OCI-LY7 (cell line): ENCODE data around the gene CDC25A. TPM values are rescaled to one million over a fixed set of nuclear protein-coding genes. Genes with fewer than 3 reads are reported as not detected.

Experiments
- BruUV-seq: library from RNA; stranded (reverse); fragments of 400-500 nt; replicated peaks from 2 replicates; lab custom pipeline; 2021; lab: Mats Ljungman, UMichigan
- CTCF ChIA-PET: fragments of 300-600 bp; sonication (Branson Sonifier 250); formaldehyde crosslinking; loops from one replicate; lab custom pipeline; 2022; ENCODE audit warnings: antibody characterized with exemption; ENCODE audit not compliant: unreplicated experiment; lab: Charles Lee
- POLR2A ChIA-PET: fragments of 300-600 bp; sonication (Branson Sonifier 250); formaldehyde crosslinking; loops from one replicate; lab custom pipeline; 2022; ENCODE audit warnings: antibody characterized with exemption; lab: Charles Lee
- DNase-seq: peaks from one replicate; pipeline ENCODE4 v3.0.0-alpha.2; 2015; ENCODE audit warnings: low spot score
- H2AFZ ChIP-seq: fragments of 200-600 bp; sonication (generic), shearing (Covaris generic); 2 replicates; pipeline ENCODE4 v1.6.1; 2014; ENCODE audit warnings: mild to moderate bottlenecking, antibody characterized with exemption, low read length, moderate library complexity
- H3K27ac ChIP-seq: fragments of 200-600 bp; sonication (generic); 2 replicates; pipeline ENCODE4 v1.5.1; 2014; ENCODE audit warnings: mixed run types, low read depth, mild to moderate bottlenecking, moderate library complexity, low read length, inconsistent platforms; ENCODE audit not compliant: poor library complexity, severe bottlenecking
- H3K36me3 ChIP-seq: fragments of 200-600 bp; sonication (generic); 2 replicates; pipeline ENCODE4 v1.6.1; 2014; ENCODE audit warnings: mild to moderate bottlenecking, antibody characterized with exemption, low read length, moderate library complexity, mixed read lengths; ENCODE audit not compliant: insufficient read depth
- H3K4me1 ChIP-seq: fragments of 200-600 bp; sonication (generic); 2 replicates; pipeline ENCODE4 v1.5.1; 2014; ENCODE audit warnings: mild to moderate bottlenecking, low read length; ENCODE audit not compliant: insufficient read depth, poor library complexity, severe bottlenecking
- H3K4me2 ChIP-seq: fragments of 200-600 bp; sonication (generic); 2 replicates; pipeline ENCODE4 v1.6.1; 2014; ENCODE audit warnings: mild to moderate bottlenecking, low read length
- H3K4me3 ChIP-seq: fragments of 200-600 bp; sonication (generic); 2 replicates; pipeline ENCODE4 v1.5.1; 2014; ENCODE audit warnings: mild to moderate bottlenecking, low read depth, low read length; ENCODE audit not compliant: poor library complexity, severe bottlenecking
- H3K79me2 ChIP-seq: fragments of 200-600 bp; sonication (generic); 2 replicates; pipeline ENCODE4 v1.6.1; 2016; ENCODE audit warnings: low read depth, mild to moderate bottlenecking, low read length, moderate library complexity, mixed read lengths; ENCODE audit not compliant: insufficient read depth
- H3K9me2 ChIP-seq: fragments of 200-600 bp; sonication (generic); 2 replicates; pipeline ENCODE4 v1.6.1; 2016; ENCODE audit warnings: mild to moderate bottlenecking, low read length, mixed read lengths; ENCODE audit not compliant: insufficient read depth
- H3K9me3 ChIP-seq: fragments of 200-600 bp; sonication (generic); 2 replicates; pipeline ENCODE4 v1.6.1; 2014; ENCODE audit warnings: mild to moderate bottlenecking, mixed run types, low read length, mixed read lengths
- H4K20me1 ChIP-seq: fragments of 200-600 bp; sonication (generic); 2 replicates; pipeline ENCODE4 v1.6.1; 2014; ENCODE audit warnings: mild to moderate bottlenecking, antibody characterized with exemption, low read length, moderate library complexity, mixed read lengths; ENCODE audit not compliant: insufficient read depth
- EZH2phosphoT487 ChIP-seq: fragments of 200-600 bp; sonication (generic); IDR thresholded peaks from 2 replicates; pipeline ENCODE4 v1.6.1; 2018; ENCODE audit warnings: low read depth, borderline replicate concordance, mild to moderate bottlenecking, mixed run types, antibody characterized with exemption, low read length, moderate library complexity, mixed read lengths
- intact Hi-C: fragments of 100-400 bp; cut with micrococcal nuclease; formaldehyde crosslinking; loops from one replicate; pipeline ENCODE4 v1.10.0; 2022; ENCODE audit not compliant: unreplicated experiment
- total RNA-seq, 2 experiments: library from RNA; depleted of rRNA in 1 of 2; stranded (reverse); fragments of >200 nt in 1 of 2; shearing (Covaris generic) in 1 of 2; gene quantifications; 2 replicates each; pipeline ENCODE4 v1.2.3, GENCODE V29; 2014 to 2022
- TF ChIP-seq, protein P1 (sequence below): fragments of 200-600 bp; sonication (generic); conservative IDR thresholded peaks from 2 replicates; pipeline ENCODE4 v1.5.1; 2014; ENCODE audit warnings: mild to moderate bottlenecking, antibody characterized with exemption, low read length, moderate library complexity, mixed read lengths

CDC25A gene
- total RNA-seq, 2 experiments from 2014 or later = 75.4 to 83.4 TPM

DNA sequence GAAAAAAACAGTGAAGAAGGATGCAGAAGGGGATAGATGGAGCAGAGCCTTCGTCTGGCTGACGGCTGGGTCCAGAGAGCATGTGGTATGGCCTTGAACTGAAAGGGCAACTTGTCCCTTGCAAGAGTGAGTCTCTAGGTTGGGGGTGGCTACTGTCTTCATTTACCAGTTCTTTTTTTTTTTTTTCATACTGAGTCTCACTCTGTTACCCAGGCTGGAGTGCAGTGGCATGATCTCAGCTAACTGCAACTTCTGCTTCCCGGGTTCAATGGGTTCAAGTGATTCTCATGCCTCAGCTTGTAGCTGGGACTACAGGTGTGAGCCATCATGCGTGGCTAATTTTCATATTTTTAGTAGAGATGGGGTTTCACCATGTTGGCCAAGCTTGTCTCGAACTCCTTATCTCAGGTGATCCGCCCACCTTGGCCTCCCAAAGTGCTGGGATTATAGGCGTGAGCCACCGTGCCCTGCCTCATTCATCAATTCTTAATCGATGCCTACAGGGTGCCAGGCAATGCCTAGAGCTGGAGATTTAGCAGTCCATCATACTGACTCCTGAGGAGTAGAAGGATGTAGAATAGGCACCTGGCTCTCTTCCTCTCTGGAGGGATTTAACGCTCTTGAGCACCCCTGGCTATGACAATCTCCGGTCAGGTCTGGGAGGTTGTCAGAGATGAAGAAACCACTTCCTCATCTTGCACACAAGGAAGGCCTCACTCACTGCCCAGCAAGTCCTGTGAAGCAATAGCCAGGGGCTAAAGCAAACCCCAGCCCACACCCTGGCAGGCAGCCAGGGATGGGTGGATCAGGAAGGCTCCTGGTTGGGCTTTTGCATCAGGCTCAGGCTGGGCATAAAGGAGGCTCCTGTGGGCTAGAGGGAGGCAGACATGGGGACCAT is 34.6 kb upstream of the CDC25A start, which contains the start of gene CAMP:
CAMP (plus strand) TSS at position 880 of the 898 bp plus-strand sequence; CDS start at position 897, 17 bp downstream.
- DNase-seq = peak; percentile 92
- no peaks in the 10 kb centered on the region for H3K36me3 ChIP-seq
- H3K4me1 ChIP-seq = peaks cover 75% of the 10 kb centered on the region
- intact Hi-C loops = loop anchor here (1.0 to 10.0 kb wide), 4 partner anchors 18 to 1122 kb away; partner anchors contain the start of genes CDC25A, USP4 and ZNF589
- peaks cover 6% of the 10 kb centered on the region; the same call in 1 of the 2 replicates for H3K79me2 ChIP-seq
- peak within 1 kb of the TSS; percentile 97 for H3K27ac ChIP-seq
- ChIA-PET CTCF (interaction anchor here (1.0 to 1.1 kb wide), 2 partner anchors 9 to 28 kb away, joined by 3 read pairs; no protein-coding TSS in a partner anchor), POLR2A (interaction anchor here (0.7 to 3.1 kb wide), 6 partner anchors 13 to 34 kb away, joined by 3 to 15 read pairs (median 4); partner anchors contain the start of gene CDC25A)
- peak within 1 kb of the TSS; percentile 82 for H3K4me2 ChIP-seq
- no peaks in the 10 kb centered on the region for H4K20me1 ChIP-seq
- no peaks in the 10 kb centered on the region for H3K9me3 ChIP-seq
- peak within 1 kb of the TSS; percentile 41 for H3K4me3 ChIP-seq
- peak within 1 kb of the TSS; percentile 64; the same call in 1 of the 2 replicates for H2AFZ ChIP-seq
- no TSS peak for BruUV-seq
- TF ChIP-seq EZH2phosphoT487 = no peak
- TF ChIP-seq, protein P1, sequence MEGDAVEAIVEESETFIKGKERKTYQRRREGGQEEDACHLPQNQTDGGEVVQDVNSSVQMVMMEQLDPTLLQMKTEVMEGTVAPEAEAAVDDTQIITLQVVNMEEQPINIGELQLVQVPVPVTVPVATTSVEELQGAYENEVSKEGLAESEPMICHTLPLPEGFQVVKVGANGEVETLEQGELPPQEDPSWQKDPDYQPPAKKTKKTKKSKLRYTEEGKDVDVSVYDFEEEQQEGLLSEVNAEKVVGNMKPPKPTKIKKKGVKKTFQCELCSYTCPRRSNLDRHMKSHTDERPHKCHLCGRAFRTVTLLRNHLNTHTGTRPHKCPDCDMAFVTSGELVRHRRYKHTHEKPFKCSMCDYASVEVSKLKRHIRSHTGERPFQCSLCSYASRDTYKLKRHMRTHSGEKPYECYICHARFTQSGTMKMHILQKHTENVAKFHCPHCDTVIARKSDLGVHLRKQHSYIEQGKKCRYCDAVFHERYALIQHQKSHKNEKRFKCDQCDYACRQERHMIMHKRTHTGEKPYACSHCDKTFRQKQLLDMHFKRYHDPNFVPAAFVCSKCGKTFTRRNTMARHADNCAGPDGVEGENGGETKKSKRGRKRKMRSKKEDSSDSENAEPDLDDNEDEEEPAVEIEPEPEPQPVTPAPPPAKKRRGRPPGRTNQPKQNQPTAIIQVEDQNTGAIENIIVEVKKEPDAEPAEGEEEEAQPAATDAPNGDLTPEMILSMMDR = no peak
- no peaks in the 10 kb centered on the region for H3K9me2 ChIP-seq

DNA sequence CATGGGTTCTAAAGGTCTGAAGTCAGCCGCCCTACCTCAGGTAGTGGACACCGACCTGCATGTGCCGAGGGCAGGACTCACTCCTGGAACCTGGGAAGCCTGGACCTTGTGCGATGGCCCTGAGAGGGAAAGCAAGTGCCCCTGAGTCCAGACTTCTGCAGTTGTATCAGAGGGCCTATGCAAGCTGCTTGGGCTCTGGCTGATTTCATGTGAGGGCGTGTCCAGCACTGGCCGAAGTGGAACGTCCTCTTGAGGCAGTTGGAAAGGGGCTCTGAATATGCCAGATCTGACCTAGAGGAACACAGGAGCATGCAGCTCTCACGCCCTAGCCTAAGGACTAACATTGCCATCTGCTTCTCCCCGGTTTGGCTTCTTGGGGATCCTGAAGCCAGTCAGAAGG is 32.5 kb upstream of the CDC25A start:
- H3K79me2 ChIP-seq = peaks cover 6% of the 10 kb centered on the region; the same call in 1 of the 2 replicates
- H3K9me2 ChIP-seq = no peaks in the 10 kb centered on the region
- intact Hi-C loops = loop anchor here (10.0 kb wide), 1 partner anchor 1124 kb away; the partner anchor contains the start of gene USP4
- H4K20me1 ChIP-seq = no peaks in the 10 kb centered on the region
- no peaks in the 10 kb centered on the region for H3K9me3 ChIP-seq
- no peak for DNase-seq
- POLR2A ChIA-PET = interaction anchor here (0.6 kb wide), 1 partner anchor 81 kb away, joined by 3 read pairs; no protein-coding TSS in a partner anchor
- H3K4me2 ChIP-seq = no peak overlapping the region
- H3K36me3 ChIP-seq = no peaks in the 10 kb centered on the region
- no peak overlapping the region for H3K27ac ChIP-seq
- H3K4me3 ChIP-seq = no peak overlapping the region
- peaks cover 54% of the 10 kb centered on the region for H3K4me1 ChIP-seq
- TF ChIP-seq, protein P1 = no peak
- TF ChIP-seq EZH2phosphoT487 = no peak
- H2AFZ ChIP-seq = no peak overlapping the region
- no TSS peak for BruUV-seq
- CTCF ChIA-PET = no interaction called here
